Left ventricle myocardium inferior (tissue), 1 donor: ENCODE data around the gene MN1. TPM values are rescaled to one million over a fixed set of nuclear protein-coding genes. Genes with fewer than 3 reads are reported as not detected.

Experiments used
- DNase-seq: peaks from one replicate; pipeline ENCODE4 v3.0.0-alpha.2; 2020
- H3K27ac ChIP-seq: fragments of 200-600 bp; replicated peaks from 2 replicates; pipeline ENCODE4 v1.8.0; 2021
- H3K27me3 ChIP-seq: fragments of 200-600 bp; 2 replicates; pipeline ENCODE4 v1.8.0; 2021; ENCODE audit warnings: low read depth
- H3K36me3 ChIP-seq: fragments of 200-600 bp; 2 replicates; pipeline ENCODE4 v1.8.0; 2021
- H3K4me1 ChIP-seq: fragments of 200-600 bp; 2 replicates; pipeline ENCODE4 v1.8.0; 2021
- H3K4me3 ChIP-seq: fragments of 200-600 bp; 2 replicates; pipeline ENCODE4 v1.8.0; 2021; ENCODE audit warnings: mild to moderate bottlenecking, moderate library complexity
- H3K9me3 ChIP-seq: fragments of 200-600 bp; replicated peaks from 2 replicates; pipeline ENCODE4 v1.8.0; 2021
- CTCF ChIP-seq: fragments of 200-600 bp; IDR thresholded peaks from 2 replicates; pipeline ENCODE4 v1.8.0; 2021; ENCODE audit warnings: antibody characterized with exemption, mild to moderate bottlenecking, borderline replicate concordance
- intact Hi-C: fragments of 100-400 bp; cut with micrococcal nuclease; formaldehyde crosslinking; loops from one replicate; pipeline ENCODE4 v1.11.0; 2022
- total RNA-seq: library from RNA; stranded (reverse); fragmentation: NEBNext Ultra II Directional; extraction: Animal tissue kit (Norgen Biotek cat#: 25700); gene quantifications from one replicate; pipeline ENCODE4 v1.2.1, GENCODE V29; 2021
- donor health status: DM: no; HTN: yes; CAD: no; lungs with severe emphysema.

The MN1 gene
- total RNA-seq, 1 donor from 2014 or later: 7.7 TPM

- Histone ChIP-seq H3K9me3 (peaks cover 23% of the 10 kb centered on the region), H3K4me1 (no peaks in the 10 kb centered on the region), H3K4me3 (no peak overlapping the region), H3K36me3 (no peaks in the 10 kb centered on the region), H3K27ac (no peak overlapping the region), H3K27me3 (no peaks in the 10 kb centered on the region)
- no peak for TF ChIP-seq CTCF
- intact Hi-C loops: no loop called here
- no peak for DNase-seq
Measured at GRCh38 chr22:27698813-27699212, 102.7 kb downstream of the MN1 start.

Other genes starting within 250 kb of the MN1 start
- 60.0 TPM for gene PITPNB, start 117.5 kb upstream of the MN1 start, total RNA-seq